ENCODE measurements around the gene CCDC149.

DNA sequence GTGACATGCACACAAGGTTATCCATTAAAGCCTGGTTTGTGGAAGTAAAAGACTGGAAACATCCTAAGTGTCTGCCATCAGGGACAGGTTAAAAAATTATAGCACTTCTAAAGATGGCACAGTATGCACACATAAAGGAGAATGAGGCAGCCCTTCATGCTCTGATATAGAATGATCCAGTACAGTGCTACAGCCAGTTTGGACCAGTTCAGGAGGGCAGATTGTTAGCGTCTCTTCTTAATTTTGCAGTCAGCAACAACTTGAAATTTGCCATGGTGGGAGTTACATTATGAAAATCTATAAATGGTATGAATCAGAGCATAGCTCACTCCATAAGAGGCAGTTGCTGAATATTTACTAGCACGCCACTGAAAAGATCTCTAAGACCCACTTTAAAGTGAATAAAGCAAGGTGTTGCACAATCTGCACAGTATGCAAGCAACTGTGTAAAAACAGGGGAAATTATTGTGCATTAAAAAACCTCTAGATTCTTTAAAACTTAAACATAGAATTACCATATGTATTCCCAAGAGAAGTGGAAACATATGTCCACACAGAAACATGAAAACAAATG is 137.7 kb downstream of the CCDC149 start:
- TF ChIP-seq, protein P1, sequence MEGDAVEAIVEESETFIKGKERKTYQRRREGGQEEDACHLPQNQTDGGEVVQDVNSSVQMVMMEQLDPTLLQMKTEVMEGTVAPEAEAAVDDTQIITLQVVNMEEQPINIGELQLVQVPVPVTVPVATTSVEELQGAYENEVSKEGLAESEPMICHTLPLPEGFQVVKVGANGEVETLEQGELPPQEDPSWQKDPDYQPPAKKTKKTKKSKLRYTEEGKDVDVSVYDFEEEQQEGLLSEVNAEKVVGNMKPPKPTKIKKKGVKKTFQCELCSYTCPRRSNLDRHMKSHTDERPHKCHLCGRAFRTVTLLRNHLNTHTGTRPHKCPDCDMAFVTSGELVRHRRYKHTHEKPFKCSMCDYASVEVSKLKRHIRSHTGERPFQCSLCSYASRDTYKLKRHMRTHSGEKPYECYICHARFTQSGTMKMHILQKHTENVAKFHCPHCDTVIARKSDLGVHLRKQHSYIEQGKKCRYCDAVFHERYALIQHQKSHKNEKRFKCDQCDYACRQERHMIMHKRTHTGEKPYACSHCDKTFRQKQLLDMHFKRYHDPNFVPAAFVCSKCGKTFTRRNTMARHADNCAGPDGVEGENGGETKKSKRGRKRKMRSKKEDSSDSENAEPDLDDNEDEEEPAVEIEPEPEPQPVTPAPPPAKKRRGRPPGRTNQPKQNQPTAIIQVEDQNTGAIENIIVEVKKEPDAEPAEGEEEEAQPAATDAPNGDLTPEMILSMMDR (IDR thresholded peaks at IDR 0.05; ENCODE audit: low read depth, low read length) = no peak
- TF ChIP-seq EZH2phosphoT487 (IDR thresholded peaks at IDR 0.05; ENCODE audit: low read depth) = no peak
